Kidney tubule cell (primary cell): Measurements from ENCODE around the gene OVCH2.
"Not testable (repeated sequence)": the region's sequence is repeated elsewhere in the genome, so short reads cannot be mapped to it uniquely, and the experiment has no call there.

ENCODE experiments used
- DNase-seq: peaks from one replicate; pipeline ENCODE4 v3.0.0-alpha.2; 2018; ENCODE audit warnings: low spot score

Gene OVCH2

DNA sequence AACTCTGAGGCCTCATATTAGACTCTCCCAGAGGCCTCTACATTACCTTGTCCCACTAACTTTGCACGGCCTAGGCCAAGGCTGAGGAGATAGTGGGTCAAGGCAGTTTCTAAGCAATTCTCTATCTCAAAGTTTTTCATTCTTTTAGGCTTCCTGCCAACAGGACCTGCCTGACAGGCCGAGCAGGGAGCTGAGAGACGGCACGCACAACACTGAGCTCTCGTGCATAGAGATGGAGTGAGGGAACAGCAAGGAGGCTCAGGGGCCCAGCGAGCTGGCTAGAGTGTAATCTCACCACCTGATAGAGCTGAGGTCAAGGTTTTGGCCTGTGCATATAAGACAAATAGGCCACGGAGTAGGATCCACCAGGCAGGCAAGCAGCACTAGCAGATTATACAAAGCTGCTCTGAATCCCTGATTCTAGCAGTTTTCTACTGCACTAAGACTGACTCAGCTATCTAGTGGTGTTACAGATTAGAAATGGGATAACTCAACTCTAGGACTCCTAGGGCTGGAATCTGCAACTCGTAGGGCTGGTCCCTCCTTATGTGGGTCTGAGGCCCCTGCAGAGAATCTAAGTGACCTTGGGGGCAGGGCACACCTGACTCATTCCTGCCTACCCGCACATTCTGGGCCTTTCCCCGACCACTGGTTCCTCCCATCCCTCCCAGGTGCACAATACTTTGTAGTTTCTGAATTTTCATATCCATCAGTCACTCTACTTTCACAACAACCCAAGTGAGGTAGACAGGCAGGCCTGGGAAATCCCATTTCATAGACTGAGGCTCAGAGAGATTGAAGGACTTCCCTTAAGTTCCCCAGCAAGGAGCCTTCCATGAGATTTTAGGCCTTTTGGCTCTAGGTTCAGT is 34.7 kb downstream of the OVCH2 start:
- DNase-seq, result no peak

DNA sequence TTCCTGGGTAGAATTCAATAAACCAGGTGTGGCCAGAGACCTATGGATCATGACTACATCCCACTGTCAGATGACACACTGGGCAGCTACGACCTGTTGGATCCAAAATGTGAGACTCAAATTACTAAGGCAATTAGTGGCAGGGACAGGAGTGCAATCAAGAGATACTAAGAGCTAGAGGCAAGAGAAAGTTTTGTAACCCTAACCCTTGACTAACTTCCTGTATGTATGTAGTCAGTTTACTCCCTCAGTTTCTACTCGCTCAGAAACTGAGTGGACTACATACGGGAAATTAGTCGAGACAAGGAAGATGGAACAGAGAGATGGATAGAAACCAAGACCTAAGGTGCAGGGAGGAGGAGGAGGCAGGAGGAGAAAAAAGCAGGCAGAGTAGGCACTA is 35.6 kb downstream of the OVCH2 start:
- DNase-seq, result no peak

DNA sequence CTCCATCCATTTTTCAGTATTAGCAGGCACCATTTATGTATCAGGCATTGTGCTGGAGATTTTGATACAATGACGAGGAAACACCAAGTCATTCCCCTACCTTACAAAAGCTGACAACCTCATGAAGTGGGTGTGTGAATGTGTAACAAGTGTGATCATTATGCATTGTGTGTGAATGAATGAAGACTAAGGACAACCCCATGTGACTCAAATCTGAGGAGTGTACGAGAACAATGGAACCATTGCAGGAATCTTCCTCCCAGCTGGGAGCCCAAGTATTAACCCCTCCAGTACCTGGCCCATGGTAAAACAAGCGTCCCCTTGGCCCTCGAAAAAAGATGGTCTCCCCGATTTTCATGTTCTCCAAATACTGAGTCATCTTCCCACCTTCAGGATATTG is 37.4 kb downstream of the OVCH2 start:
- peak; percentile 30 for DNase-seq

DNA sequence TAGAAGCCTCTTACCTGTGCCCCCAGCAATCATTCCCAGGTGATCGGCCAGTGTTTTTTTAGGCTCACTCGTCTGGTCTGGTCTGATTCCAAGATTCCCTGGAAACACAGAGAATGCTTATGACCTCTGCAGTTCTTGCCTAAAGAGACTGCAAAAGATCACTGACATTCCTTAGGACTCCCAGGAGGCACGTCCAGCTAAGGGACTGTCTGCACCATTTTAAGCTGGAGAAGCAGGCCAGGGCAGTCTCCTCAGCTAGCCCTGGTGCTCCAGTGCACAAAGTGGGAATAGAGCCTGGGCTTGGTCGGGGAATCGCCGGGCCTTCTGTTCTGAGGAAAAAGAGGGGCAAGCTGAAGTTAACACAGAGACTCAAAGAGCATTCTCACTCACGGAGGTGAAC is 37.8 kb downstream of the OVCH2 start:
- DNase-seq, result no peak

DNA sequence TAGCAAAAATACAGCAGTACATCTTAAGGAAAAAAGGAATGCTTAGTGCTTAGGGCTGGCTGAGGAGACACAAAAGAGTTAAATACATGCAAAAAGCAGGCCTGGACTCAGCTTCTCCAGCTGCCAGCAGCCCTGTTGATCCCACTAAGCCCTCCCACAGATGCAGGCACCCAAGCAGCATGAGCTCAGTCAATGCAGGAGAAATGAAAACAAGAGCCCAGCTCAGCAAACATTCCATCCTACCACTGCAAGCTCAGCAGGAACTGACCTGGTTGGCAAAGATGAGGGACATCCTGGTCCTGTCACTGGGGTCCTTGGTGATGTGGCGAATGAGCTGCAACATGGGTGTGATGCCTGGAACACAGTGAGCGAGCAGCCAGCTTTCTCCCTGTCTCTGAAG is 38.8 kb downstream of the OVCH2 start:
- no peak for DNase-seq

DNA sequence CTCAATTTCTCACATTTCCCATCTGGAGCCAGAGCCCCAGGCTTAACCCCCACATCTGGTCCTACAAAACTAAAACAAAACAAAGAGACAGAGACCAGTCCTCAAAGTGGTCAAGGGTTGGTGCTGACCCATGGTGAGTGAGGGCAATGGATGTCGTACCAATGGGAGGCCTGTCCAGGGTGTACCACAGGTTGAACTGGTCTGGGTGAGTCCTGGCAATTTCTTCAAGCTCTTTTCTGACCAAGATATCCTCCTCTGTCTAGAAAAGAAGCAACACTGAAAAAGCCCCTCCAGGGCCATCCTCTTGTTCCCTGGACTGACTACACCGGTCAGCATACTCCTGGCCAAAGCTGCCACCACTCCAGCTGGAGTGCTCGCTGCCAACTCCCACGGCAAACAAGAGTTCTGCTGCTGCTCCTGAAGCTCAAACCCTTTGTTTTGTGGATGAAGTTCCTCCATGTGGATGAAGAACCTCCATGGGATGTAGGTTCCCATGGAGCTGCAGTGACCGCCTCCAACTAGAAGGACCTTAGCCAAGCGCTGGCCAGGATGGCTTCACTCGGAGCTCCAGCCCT is 39.9 kb downstream of the OVCH2 start:
- DNase-seq, result no peak

DNA sequence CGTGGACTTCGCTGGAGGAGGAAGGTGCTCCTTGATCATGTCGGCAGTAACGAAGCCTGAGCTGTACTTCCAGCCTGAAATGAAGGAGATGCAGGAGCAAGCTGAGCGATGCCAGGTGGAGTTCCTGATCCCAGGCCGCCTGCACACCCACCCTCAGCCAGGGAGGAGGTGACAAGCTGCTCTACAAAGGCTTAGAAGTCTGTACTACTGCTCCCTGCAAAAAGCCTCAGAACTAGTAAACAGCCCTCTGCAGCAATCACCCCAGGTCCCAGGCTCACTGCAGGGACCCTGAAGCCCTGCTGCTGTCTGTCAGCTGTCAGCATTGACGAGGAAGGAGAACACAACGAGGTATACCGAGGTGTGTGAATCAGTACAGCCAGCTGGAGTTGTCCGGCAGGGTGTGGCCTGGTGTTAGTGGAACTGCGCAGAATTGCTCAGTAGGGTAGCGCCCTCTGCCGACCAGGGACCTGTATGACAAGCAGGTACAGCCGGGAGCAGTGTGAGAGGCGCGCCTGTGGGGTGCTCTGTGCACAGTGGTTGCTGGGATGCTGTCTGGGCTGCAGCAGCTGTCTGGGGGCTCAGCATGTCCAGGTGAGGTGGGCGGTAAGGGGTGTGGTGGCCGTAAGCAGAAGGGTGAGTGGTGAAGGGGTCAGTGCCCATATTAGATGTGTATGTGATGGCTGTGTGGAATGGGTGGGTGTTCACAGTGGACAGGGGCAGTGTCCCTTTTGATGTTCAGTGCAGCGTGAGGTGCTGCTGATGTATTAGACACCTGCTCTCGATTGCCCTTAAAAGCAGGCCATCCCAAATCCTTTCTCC is 40.6 kb downstream of the OVCH2 start:
- peak; percentile 86 for DNase-seq

DNA sequence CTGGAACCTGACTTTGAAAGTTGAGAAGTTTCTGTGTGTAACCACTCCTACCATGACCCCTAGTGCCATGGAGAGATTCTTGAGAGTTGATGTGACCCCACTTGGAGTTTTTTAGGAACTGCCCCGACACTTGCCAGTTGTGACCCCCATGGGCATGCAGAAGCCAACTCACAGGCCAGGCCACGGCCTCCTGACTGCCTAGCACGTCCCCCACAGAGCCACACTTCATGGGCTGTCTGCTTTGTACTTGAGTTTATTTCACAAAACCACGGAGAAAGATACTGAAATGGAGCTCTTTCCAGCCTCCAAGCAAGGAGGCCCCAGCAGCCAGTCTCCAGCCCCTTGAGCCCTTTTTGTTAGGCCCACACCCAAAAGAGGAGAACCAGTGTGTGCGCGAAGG is 41.4 kb downstream of the OVCH2 start:
- DNase-seq, result no peak

DNA sequence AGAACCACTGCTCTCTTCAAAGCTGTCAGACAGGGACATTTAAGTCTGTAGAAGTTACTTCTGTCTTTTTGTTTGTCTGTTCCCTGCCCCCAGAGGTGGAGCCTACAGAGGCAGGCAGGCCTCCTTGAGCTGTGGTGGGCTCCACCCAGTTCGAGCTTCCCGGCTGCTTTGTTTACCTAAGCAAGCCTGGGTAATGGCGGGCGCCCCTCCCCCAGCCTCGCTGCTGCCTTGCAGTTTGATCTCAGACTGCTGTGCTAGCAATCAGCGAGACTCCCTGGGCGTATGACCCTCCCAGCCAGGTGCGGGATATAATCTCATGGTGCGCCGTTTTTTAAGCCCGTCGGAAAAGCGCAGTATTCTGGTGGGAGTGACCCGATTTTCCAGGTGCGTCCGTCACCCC is 42.7 kb downstream of the OVCH2 start:
- not testable (repeated sequence) for DNase-seq

DNA sequence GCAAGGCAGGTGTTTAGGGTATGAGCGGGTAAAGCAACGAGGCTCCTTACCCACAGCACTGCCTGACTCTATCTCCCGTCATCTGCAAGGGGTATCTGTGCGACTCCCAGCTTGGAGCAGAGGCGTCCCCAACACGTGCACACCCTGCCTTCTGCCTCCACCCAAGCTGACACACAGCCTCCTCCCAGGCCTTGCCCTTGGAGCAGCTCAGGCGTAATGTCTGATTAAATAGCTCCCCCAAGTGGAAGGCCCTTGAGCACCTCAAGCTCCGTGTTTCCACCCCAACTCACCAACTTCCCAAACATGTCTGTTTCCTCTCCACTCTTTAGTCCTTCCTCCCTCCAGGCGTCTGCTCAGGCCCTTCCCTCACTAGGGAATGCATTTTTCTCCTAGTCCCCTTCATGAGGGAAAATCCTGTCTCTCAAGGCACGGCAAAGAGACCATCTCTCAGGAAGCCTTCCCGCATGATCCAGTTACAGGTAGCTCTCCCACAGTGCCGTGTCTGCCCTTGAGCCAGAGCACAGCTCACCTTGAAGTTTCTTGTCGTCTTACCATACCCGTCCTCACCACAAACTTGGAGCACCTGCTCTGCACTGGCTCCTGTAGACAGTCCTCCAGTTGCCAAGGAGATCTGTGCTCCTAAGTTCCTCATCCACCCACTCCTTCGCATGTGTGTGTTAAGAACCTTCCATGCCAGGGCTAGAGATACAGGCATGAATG is 48.8 kb downstream of the OVCH2 start:
- peak; percentile 77 for DNase-seq

DNA sequence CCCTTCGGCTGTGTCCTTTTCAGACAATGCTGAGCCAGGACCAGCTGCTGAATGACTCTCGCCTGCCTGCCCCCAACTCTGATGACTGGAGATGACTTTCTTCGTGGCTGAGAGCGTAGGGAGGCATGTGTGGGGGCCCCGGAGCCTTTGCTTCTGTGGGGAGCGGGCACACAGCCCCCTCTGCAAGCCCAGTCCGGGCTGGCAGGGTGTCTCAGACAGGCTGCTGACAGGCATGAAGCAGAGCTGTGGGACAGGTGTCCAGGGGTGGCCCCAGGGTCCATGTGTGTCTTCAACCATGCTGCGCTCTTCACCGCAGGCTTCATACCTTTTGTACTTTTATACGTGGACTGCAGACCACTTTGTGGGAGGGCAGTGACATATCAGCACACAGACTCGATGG is 49.6 kb downstream of the OVCH2 start:
- DNase-seq, result no peak

DNA sequence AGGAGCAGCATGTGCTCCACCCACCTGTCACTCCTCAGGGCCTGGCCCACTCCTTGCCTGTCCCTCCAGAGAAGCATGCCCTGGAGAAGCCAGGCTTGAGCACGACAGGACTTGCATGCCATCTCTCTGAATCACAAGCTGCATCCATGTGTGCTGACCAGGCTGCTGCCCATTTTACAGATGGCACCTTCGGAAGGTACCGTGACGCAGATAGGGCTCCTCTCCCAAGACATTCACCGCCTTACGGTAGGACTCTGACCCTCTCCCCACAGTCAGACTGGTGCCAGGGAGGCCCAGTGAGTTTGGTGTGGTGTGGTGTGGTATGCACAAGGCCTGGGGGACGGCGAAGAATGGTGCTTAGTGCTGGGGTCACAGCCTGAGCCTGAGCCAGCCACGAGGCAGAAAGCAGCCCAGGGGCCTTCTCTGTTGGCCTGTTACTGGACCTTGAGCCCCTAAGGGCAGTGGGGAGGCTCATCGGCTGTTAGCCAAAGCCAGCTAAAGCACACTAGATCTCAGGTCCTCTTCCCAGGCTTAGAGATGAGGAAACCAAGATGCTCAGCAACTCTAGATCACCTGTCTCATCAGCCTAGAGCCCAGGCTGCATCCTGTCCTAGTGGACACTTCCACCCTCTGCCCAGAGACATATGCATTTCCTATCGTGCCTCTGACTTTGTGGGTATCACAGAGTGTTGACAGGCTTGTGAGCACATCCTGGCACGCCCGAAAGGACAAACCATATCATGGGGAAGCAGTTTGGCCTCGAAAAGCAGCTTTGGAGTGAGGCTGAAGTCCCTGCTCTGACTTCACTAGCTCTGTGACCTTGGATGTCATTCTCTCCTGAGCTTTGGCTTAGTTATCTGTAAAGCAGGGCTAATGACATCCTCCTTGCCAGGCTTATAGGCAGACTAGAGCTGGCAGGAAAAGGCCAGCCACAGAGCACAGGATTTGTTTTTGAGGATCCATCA is 50.7 kb downstream of the OVCH2 start:
- peak; percentile 15 for DNase-seq

DNA sequence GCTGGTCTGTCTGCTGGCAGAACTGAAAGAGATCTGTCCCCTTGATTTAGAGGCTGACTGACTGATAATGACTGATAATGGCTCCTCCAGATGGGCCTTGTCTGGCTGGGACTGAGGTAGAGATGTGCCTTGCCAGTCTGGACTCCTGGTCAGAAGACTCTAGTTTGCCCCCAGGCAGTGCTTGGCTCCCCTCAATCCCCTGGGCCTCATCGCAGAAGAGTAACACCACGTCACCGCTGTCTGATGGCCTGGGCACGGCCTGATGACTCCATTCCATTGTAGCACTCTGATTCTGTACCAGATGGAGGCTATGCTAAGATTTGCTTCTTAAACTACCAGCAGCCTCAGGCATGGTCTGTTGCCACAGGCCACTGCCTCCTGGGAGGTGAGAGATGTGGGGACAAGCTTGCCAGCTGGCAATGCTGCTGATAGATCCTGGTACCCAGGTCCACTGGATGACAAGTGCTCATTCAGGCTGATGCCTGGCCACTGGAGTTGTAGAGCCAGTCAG is 52.0 kb downstream of the OVCH2 start:
- DNase-seq, result no peak

DNA sequence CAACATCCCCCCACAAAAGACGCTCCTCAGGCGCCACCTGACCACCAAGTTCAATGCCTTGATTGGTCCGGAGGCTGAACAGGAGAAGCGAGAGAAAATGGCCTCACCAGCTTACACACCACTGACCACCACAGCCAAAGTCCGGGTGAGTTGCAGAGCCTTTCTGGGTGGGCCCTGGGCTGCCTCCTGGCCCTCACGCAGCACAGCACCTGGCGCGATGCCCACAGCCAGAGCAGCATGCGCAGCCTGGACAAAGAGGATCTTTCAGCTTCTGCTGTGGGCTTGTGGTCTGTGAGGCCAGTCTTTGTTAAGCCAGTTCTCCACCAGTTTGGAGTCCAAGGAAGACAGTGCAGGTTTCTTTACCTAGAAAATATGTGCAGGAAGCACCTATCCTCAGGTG is 54.6 kb downstream of the OVCH2 start:
- no peak for DNase-seq

DNA sequence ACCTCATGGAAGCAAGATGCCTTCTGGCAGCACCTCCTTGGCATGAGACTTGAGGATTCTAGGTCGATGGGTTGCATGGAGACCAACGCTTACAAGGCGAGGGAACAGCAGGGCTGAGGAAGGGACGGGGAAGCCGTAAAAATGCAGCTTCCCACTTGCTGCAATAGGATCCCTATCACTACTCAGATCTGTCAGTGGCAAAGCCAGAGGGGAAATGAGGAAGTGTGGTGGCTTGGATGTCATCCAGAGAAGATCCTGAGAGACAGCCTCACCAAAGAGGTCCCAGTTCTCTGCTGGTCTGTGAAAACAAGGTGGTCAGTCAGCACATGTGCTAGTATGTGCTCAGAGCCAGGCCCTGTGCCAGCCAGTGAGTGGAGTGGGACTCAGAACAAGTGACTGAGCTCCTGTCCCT is 55.1 kb downstream of the OVCH2 start:
- no peak for DNase-seq

DNA sequence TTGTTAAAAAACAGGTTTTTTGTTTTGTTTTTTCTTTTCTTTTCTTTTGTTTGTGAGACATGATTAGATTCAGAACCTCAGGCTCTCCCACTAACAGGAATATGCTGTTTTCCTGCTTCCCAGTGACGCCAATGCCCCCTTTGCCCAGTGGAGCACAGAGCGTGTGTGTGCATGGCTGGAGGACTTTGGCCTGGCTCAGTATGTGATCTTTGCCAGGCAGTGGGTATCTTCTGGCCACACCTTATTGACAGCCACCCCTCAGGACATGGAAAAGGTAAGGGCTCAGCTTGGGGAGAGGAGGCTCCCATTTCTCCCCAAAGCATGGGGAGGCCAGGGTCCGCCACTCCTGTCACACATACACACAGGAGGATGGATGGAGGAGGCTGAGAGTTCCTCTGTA is 58.0 kb downstream of the OVCH2 start:
- DNase-seq, result no peak

DNA sequence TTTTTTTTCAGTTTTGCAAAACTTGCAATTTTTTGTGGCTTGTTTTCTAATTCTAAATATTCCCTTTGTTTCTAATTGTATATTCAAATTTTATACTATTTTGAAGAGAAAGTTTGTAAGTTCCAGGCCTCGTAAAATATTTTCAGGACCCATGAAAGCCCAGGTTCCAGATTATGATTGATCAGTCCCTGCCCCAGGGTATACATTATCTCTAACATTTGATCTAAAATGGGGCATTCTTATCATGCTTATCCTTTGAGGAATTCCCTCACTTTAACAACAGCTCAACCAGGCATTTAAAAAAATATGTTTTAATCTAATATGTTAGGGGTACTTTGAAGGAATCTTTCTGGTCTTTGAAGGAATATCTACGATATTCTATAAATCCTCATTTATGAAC is 59.4 kb downstream of the OVCH2 start:
- no peak for DNase-seq

DNA sequence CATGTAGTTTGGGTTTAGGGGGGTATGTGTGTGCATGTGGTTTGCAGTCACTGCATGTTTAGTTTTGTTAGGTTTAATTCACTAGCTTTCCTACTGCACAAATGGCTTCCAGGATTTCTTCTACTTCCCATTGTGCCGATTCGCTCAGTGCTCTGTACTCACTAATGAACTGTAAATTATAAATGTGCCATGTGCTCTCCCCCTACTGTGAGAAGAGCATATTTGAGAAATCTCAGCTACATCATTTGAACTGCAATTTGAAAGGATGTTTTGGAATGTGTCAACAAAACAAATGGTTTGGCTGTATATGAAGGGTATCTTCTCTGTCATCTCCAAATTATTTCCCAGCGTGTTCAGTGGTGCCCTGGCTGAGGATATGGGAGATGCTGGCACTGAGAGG is 61.1 kb downstream of the OVCH2 start:
- no peak for DNase-seq

DNA sequence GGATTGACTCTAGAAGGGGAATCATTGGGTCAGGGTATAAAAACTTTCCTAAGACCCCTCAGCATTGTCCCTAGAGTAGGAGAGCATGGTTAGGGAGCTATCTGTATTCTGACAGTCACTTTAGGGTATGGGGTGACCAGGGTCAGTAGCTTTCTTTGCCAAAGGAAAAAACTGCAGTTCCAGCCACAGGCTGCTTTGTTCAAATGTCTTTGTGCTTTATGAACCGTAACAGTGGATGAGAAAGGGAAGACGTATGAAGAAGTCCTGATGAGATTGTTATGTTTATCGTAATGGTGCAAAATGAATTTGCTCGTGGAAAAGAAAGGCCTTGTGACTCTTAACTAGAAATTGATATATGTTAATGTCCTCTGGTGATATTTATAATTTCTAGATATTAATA is 63.0 kb downstream of the OVCH2 start:
- peak; percentile 5 for DNase-seq

DNA sequence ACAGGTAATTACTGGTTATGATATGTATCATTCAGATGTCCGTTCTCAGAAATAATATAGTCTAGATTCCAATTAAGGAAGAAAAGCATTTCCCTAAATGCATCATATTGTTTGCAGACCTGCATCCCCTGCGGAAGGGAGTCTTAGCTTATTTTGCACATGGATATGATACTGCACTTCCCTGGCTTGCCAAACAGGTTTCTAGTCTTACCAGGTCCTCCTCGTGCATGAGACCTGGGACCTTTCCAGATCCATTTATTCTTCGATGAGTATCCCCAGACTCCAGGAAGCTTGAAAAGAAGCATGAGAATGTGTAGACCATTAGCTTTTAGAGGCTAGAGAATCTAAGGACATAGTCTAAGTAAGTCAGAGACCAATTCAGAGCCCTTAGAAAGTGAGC is 63.5 kb downstream of the OVCH2 start:
- no peak for DNase-seq

DNA sequence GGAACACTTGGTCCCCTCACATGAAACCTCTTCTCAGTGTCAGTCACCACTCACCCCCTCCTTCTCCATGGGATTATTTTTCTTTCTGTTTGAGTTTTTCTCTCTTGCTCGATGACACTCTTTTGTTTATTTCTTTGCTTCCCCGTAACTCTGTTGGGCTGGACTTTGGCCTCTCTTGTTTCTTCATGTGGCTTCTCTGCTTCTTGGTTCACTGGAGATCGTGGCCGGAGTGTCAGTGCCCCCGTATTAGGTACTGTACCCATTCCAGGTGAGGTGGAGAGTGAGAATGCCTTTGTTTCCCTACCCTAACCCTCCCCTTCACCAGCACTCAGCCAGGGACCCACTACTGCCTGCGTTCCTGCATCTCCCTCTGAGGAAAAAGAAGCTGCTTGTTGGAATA is 65.5 kb downstream of the OVCH2 start:
- no peak for DNase-seq
